ENCODE results near the gene FBXO8. TPM values are rescaled to one million over a fixed set of nuclear protein-coding genes. Genes with fewer than 3 reads are reported as not detected.

Gene FBXO8
- total RNA-seq, 1 experiment from 2014 or later, result 11.7 TPM

DNA sequence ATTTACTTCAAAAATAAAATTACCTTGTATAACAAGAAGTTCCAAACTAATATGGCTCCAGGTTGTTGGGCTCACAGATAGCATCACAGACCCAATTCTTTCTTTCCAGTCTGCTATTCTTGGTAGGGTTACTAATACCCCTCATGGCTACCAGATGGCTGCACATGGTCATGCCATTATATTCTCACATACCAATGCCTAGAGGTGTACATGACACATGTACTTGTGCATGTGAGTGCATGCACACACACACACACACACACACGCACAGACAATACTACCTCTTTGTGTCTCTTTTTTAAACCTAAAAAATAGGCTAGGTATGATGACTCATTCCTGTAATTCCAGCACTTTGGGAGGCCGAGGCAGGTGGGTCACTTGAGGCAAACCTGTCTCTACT, 31.1 kb downstream of the FBXO8 start:
- Histone ChIP-seq H3K27ac (ENCODE audit: low read depth, low read length, poor library complexity, severe bottlenecking) (no peak overlapping the region), H3K27me3 (replicated peaks; ENCODE audit: insufficient read depth, low read depth, low read length, poor library complexity) (no peaks in the 10 kb centered on the region), H3K4me1 (ENCODE audit: insufficient read depth, low read length, poor library complexity, severe bottlenecking) (peaks cover 17% of the 10 kb centered on the region), H3K4me3 (ENCODE audit: low read depth, low read length, poor library complexity, severe bottlenecking) (no peak overlapping the region), H3K9me3 (ENCODE audit: low read depth, low read length, poor library complexity, severe bottlenecking) (no peaks in the 10 kb centered on the region), H3K36me3 (ENCODE audit: insufficient read depth, low read length, poor library complexity, severe bottlenecking) (no peaks in the 10 kb centered on the region)
- no peak for DNase-seq (ENCODE audit: low spot score)
- ChIA-PET POLR2A (ENCODE audit: low non-redundant PET) (no interaction called here), CTCF (no interaction called here)
- intact Hi-C loops (cut with micrococcal nuclease; ENCODE audit: unreplicated experiment), result no loop called here
- no peak for TF ChIP-seq EZH2 (IDR thresholded peaks at IDR 0.05; ENCODE audit: borderline replicate concordance, low read depth, low read length, poor library complexity, severe bottlenecking)
- TF ChIP-seq, protein P1, sequence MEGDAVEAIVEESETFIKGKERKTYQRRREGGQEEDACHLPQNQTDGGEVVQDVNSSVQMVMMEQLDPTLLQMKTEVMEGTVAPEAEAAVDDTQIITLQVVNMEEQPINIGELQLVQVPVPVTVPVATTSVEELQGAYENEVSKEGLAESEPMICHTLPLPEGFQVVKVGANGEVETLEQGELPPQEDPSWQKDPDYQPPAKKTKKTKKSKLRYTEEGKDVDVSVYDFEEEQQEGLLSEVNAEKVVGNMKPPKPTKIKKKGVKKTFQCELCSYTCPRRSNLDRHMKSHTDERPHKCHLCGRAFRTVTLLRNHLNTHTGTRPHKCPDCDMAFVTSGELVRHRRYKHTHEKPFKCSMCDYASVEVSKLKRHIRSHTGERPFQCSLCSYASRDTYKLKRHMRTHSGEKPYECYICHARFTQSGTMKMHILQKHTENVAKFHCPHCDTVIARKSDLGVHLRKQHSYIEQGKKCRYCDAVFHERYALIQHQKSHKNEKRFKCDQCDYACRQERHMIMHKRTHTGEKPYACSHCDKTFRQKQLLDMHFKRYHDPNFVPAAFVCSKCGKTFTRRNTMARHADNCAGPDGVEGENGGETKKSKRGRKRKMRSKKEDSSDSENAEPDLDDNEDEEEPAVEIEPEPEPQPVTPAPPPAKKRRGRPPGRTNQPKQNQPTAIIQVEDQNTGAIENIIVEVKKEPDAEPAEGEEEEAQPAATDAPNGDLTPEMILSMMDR (conservative IDR thresholded peaks at IDR 0.05; ENCODE audit: low read depth, low read length), result no peak
- BruUV-seq (replicated peaks), result no TSS peak

DNA sequence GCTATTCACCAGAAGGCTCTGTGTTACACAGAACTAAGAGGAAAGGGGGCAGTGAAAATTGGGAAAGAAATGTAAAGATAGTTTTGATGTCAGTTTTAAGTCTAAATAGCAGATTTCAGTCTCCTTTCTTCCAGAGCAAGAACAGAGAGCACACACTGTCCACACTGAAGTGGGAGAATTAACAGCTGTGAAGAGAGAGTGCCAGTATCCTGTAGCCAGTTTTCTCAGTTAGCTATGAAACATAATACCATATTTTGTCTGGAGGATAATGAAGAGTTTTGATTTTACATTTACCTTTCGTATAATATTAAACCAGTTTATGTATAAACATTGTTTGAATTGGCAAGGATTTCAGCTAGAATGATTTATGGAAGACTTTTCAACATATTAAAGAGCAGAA, 35.1 kb downstream of the FBXO8 start:
- intact Hi-C loops (cut with micrococcal nuclease; ENCODE audit: unreplicated experiment), result no loop called here
- no peaks in the 10 kb centered on the region for H3K4me1 ChIP-seq (ENCODE audit: insufficient read depth, low read length, poor library complexity, severe bottlenecking)
- no peaks in the 10 kb centered on the region for H3K9me3 ChIP-seq (ENCODE audit: low read depth, low read length, poor library complexity, severe bottlenecking)
- no peak overlapping the region for H3K27ac ChIP-seq (ENCODE audit: low read depth, low read length, poor library complexity, severe bottlenecking)
- ChIA-PET POLR2A (ENCODE audit: low non-redundant PET) (no interaction called here), CTCF (no interaction called here)
- no peak for DNase-seq (ENCODE audit: low spot score)
- TF ChIP-seq, protein P1 (conservative IDR thresholded peaks at IDR 0.05; ENCODE audit: low read depth, low read length), result no peak
- TF ChIP-seq EZH2 (IDR thresholded peaks at IDR 0.05; ENCODE audit: borderline replicate concordance, low read depth, low read length, poor library complexity, severe bottlenecking), result no peak
- no peaks in the 10 kb centered on the region for H3K27me3 ChIP-seq (replicated peaks; ENCODE audit: insufficient read depth, low read depth, low read length, poor library complexity)
- H3K4me3 ChIP-seq (ENCODE audit: low read depth, low read length, poor library complexity, severe bottlenecking), result no peak overlapping the region
- no peaks in the 10 kb centered on the region for H3K36me3 ChIP-seq (ENCODE audit: insufficient read depth, low read length, poor library complexity, severe bottlenecking)
- no TSS peak for BruUV-seq (replicated peaks)

DNA sequence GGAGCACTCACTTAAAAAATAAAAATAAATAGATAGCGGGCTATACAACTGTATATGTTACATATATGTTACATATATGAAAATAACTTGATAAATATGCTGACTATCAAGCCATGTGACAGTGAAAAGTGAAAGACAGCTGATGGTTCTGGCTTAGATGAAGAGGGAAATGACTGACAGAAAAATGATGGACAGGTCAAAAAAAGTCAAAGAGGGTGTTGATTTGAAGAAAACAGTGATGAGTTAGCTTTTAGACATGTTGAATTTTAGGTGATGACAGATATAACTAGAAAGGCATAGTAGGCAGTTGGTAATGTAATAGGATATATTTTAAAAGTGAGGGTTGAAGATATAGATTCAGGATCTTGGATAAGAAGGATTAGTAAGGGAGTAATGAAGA, 37.8 kb downstream of the FBXO8 start:
- Histone ChIP-seq H3K4me1 (ENCODE audit: insufficient read depth, low read length, poor library complexity, severe bottlenecking) (no peaks in the 10 kb centered on the region), H3K9me3 (ENCODE audit: low read depth, low read length, poor library complexity, severe bottlenecking) (no peaks in the 10 kb centered on the region), H3K27me3 (replicated peaks; ENCODE audit: insufficient read depth, low read depth, low read length, poor library complexity) (no peaks in the 10 kb centered on the region), H3K27ac (ENCODE audit: low read depth, low read length, poor library complexity, severe bottlenecking) (no peak overlapping the region), H3K36me3 (ENCODE audit: insufficient read depth, low read length, poor library complexity, severe bottlenecking) (no peaks in the 10 kb centered on the region), H3K4me3 (ENCODE audit: low read depth, low read length, poor library complexity, severe bottlenecking) (no peak overlapping the region)
- BruUV-seq (replicated peaks), result no TSS peak
- no peak for DNase-seq (ENCODE audit: low spot score)
- intact Hi-C loops (cut with micrococcal nuclease; ENCODE audit: unreplicated experiment), result no loop called here
- ChIA-PET CTCF (no interaction called here), POLR2A (ENCODE audit: low non-redundant PET) (interaction anchor here (0.6 kb wide), 1 partner anchor 26 kb away, joined by 3 read pairs; no protein-coding TSS in a partner anchor)
- TF ChIP-seq, protein P1 (conservative IDR thresholded peaks at IDR 0.05; ENCODE audit: low read depth, low read length), result no peak
- no peak for TF ChIP-seq EZH2 (IDR thresholded peaks at IDR 0.05; ENCODE audit: borderline replicate concordance, low read depth, low read length, poor library complexity, severe bottlenecking)
